ENCODE data around the gene LACTBL1. TPM values are rescaled to one million over a fixed set of nuclear protein-coding genes. Genes with fewer than 3 reads are reported as not detected.

Gene LACTBL1
- total and polyA plus RNA-seq, 2 of the 8 experiments (the other 6 are each of a cell fraction or from before 2014, with no cell fraction given) = not detected

DNA sequence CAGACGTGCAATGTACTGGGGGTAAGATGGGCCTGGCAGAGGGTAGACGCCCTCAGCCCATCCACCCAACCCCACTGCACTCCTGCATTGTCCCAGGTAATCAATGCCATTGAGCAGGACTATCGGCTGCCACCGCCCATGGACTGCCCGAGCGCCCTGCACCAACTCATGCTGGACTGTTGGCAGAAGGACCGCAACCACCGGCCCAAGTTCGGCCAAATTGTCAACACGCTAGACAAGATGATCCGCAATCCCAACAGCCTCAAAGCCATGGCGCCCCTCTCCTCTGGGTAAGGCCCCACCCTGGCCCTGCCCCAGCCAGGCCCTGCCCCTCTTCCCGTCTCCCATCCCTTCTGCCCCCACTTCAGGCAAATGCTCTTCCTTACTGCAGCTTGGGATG lies 62.4 kb downstream of the LACTBL1 start:
- Histone ChIP-seq H2BK12ac (ENCODE audit: low read depth, low read length) (no peak overlapping the region), H2BK5ac (ENCODE audit: low read depth, low read length) (no peak overlapping the region), H3K27ac (ENCODE audit: low read depth, low read length) (no peak overlapping the region), H4K5ac (ENCODE audit: insufficient read length, low read depth, low read length) (no peak overlapping the region), H3K27me3 (replicated peaks in 1 of 4; ENCODE audit: control insufficient read depth in 3 of 4, extremely low read depth in 1 of 4, insufficient read depth in 3 of 4, low read length in 3 of 4) (no peaks in the 10 kb centered on the region), H3K4ac (replicated peaks; ENCODE audit: insufficient read length, low read depth, low read length) (no peak overlapping the region), H4K8ac (ENCODE audit: extremely low read depth, insufficient read depth, low read length) (no peak overlapping the region), H3K4me3 (ENCODE audit: extremely low read depth in 1 of 4, insufficient read depth in 2 of 4, low read depth in 3 of 4, low read length in 4 of 4) (no peak overlapping the region), H3K23ac (ENCODE audit: insufficient read length) (no peak overlapping the region), H4K20me1 (replicated peaks in 1 of 2; ENCODE audit: control insufficient read depth in 1 of 2, insufficient read depth in 2 of 2, low read length in 2 of 2) (peaks cover 2 to 3% of the 10 kb centered on the region in 2 experiments), H3K23me2 (ENCODE audit: low read depth, low read length) (no peaks in the 10 kb centered on the region; the same call in 1 of the 2 replicates), H2AK5ac (ENCODE audit: low read depth, low read length) (no peak overlapping the region), H3K4me2 (ENCODE audit: insufficient read depth in 1 of 2, low read depth in 2 of 2, low read length in 2 of 2) (no peak overlapping the region), H3K14ac (ENCODE audit: insufficient read length) (no peak overlapping the region), H3K79me1 (ENCODE audit: low read depth, low read length) (0 out of 2 replicates have a peak, but pooled peaks cover 2% of the 10 kb centered on the region), H2BK120ac (replicated peaks; ENCODE audit: low read depth, low read length) (no peak overlapping the region), H2BK15ac (ENCODE audit: low read length) (no peak overlapping the region), H2BK20ac (ENCODE audit: low read length) (no peak overlapping the region), H3K56ac (replicated peaks; ENCODE audit: insufficient read length, low read depth, low read length) (no peak overlapping the region), H3K79me2 (ENCODE audit: control insufficient read depth in 1 of 2, insufficient read depth in 2 of 2, low read length in 2 of 2) (no peaks in the 10 kb centered on the region), H3K9ac (replicated peaks in 1 of 4; ENCODE audit: extremely low read depth in 1 of 4, low read depth in 3 of 4, low read length in 3 of 4) (no peak overlapping the region), H3K9me3 (ENCODE audit: insufficient read depth in 2 of 2, low read depth in 1 of 2, low read length in 1 of 2) (no peaks in the 10 kb centered on the region), H3K4me1 (replicated peaks in 1 of 4; ENCODE audit: control insufficient read depth in 3 of 4, insufficient read depth in 4 of 4, low read length in 3 of 4) (no peaks in the 10 kb centered on the region), H4K91ac (replicated peaks; ENCODE audit: insufficient read length, low read length) (no peak overlapping the region), H2AFZ (ENCODE audit: low read length) (no peak overlapping the region), H3K18ac (ENCODE audit: extremely low read depth, low read length) (no peak overlapping the region), H3K36me3 (ENCODE audit: control insufficient read depth in 2 of 4, insufficient read depth in 4 of 4, low read length in 3 of 4) (peaks cover 0 to 6% (median 0%) of the 10 kb centered on the region in 4 experiments; a peak in 1 of 8 replicates)
- ChIA-PET CTCF (ENCODE audit: partially characterized antibody) (interaction anchor here (0.6 to 1.4 kb wide), 4 partner anchors 49 to 1511 kb away, joined by 3 to 5 read pairs (median 4); no protein-coding TSS in a partner anchor), POLR2A (ENCODE audit: partially characterized antibody) (no interaction called here)
- 94% methylated on average over 13 of the region's 13 CpGs; no CpG with 5 or more reads in 1 of the 2 experiments for WGBS, 2 experiments (ENCODE audit: extremely low coverage in 1 of 2, insufficient coverage in 1 of 2, insufficient read length in 1 of 2, insufficient replicate concordance in 2 of 2, low coverage in 1 of 2, low lambda C conversion rate in 2 of 2, missing lambda C conversion rate in 1 of 2)
- no peak for FAIRE-seq
- DNase-seq (ENCODE audit: low read depth in 1 of 2, low spot score in 2 of 2) = no peak
- TF ChIP-seq RFX5 (IDR thresholded peaks at IDR 0.05; ENCODE audit: borderline replicate concordance, low read depth, low read length) = no peak
- no peak for TF ChIP-seq MAFK (IDR thresholded peaks at IDR 0.05; ENCODE audit: low read depth, low read length)
- TF ChIP-seq JUN (IDR thresholded peaks at IDR 0.05; ENCODE audit: low read depth, low read length) = no peak
- no peak for TF ChIP-seq EGR1 (IDR thresholded peaks at IDR 0.05; ENCODE audit: borderline replicate concordance, low read depth, low read length)
- TF ChIP-seq, protein P1, sequence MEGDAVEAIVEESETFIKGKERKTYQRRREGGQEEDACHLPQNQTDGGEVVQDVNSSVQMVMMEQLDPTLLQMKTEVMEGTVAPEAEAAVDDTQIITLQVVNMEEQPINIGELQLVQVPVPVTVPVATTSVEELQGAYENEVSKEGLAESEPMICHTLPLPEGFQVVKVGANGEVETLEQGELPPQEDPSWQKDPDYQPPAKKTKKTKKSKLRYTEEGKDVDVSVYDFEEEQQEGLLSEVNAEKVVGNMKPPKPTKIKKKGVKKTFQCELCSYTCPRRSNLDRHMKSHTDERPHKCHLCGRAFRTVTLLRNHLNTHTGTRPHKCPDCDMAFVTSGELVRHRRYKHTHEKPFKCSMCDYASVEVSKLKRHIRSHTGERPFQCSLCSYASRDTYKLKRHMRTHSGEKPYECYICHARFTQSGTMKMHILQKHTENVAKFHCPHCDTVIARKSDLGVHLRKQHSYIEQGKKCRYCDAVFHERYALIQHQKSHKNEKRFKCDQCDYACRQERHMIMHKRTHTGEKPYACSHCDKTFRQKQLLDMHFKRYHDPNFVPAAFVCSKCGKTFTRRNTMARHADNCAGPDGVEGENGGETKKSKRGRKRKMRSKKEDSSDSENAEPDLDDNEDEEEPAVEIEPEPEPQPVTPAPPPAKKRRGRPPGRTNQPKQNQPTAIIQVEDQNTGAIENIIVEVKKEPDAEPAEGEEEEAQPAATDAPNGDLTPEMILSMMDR (IDR thresholded peaks at IDR 0.05; ENCODE audit: control extremely low read depth in 1 of 3, insufficient read depth in 1 of 3, low read depth in 1 of 3, low read length in 3 of 3) = no peak
- TF ChIP-seq FOSL1 (IDR thresholded peaks at IDR 0.05; ENCODE audit: insufficient read depth, low read depth, low read length) = no peak
- no peak for TF ChIP-seq SIX5 (IDR thresholded peaks at IDR 0.05; ENCODE audit: low read depth, low read length)
- no peak for TF ChIP-seq CTBP2 (IDR thresholded peaks at IDR 0.05; ENCODE audit: borderline replicate concordance, insufficient read depth, insufficient read length, low read length)
- TF ChIP-seq KDM4A (IDR thresholded peaks at IDR 0.05; ENCODE audit: low read depth, low read length, severe bottlenecking) = no peak
- no peak for TF ChIP-seq CREB1 (IDR thresholded peaks at IDR 0.05)
- no peak for TF ChIP-seq SUZ12 (IDR thresholded peaks at IDR 0.05; ENCODE audit: low read length)
- no peak for TF ChIP-seq YY1 (IDR thresholded peaks at IDR 0.05; ENCODE audit: low read depth, low read length)
- TF ChIP-seq SP1 (IDR thresholded peaks at IDR 0.05; ENCODE audit: low read depth, low read length) = no peak

All from H1 (cell line).